ENCODE results near the gene S1PR3.

GRCh38 chr9:89008055-89008743 lies 16.9 kb downstream of the S1PR3 start:
- TF ChIP-seq POLR2AphosphoS5 (IDR thresholded peaks at IDR 0.05; ENCODE audit: borderline replicate concordance, low read depth, low read length), result no peak
- TF ChIP-seq EZH2 (IDR thresholded peaks at IDR 0.05), result no peak
- no peak for TF ChIP-seq FOXP2 (optimal IDR thresholded peaks at IDR 0.05; ENCODE audit: control extremely low read depth, extremely low read length, insufficient read depth)

All from SK-N-MC (cell line).